ENCODE measurements around the gene ANKRD18A.
"Not testable (repeated sequence)": the region's sequence is repeated elsewhere in the genome, so short reads cannot be mapped to it uniquely, and the experiment has no call there.

Gene ANKRD18A

DNA sequence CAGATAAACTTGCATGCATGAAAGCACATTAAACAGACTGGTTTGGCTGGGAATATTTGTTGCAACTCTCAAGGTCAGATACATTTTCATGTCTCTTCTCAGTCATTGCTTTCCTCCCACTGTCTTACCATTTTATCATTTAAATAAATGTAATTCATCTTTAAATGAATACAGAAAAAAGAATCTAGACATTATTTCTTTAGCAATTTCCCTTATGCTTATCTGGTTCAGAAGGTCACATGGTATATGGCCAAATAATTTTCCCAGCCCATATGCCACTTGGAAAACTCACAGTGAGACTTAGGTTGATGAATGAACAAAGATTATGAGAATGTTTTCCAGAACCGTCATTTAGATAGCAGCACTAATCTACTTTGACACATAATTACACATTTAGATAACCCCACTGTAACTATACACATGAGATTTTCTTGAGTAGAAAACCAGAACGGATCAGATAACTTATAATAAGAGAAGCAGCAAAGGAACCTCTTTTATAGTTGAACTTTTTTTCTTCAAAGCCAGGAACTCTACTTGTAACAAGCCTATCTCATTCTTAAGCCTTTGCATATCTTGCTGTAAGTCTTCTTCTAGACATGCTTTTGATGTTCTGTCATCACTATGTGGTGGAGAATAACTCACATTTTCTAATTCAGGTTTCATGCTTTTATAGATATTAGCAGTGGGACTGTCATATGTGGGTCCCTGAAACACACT, 22.2 kb downstream of the ANKRD18A start:
- H3K36me3 Mint-ChIP-seq (ENCODE audit: low read depth); H3K27ac Mint-ChIP-seq; H3K4me1 Mint-ChIP-seq (ENCODE audit: low read depth); intact Hi-C loops (cut with micrococcal nuclease); H3K4me3 Mint-ChIP-seq; H3K27me3 Mint-ChIP-seq; H3K9me3 Mint-ChIP-seq: not testable (repeated sequence)

DNA sequence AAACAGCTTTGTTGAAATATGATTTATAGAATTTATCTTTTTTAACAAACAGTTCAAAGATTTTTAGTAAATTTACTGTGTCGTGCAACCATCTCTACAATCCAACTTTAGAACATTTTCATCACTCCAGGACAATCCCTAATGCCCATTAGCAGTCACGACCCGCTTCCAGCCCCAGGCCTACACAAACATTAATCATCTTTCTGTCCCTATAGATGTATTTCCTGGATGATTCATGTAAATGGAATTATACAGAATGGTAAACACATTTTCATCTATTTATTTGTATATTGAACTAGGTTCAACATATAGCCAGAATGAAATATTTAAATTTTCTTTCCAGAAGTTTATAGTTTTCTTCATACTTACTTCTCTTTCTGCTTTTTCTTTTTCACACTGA, 25.3 kb downstream of the ANKRD18A start:
- H3K4me1 Mint-ChIP-seq (ENCODE audit: low read depth); H3K36me3 Mint-ChIP-seq (ENCODE audit: low read depth); H3K9me3 Mint-ChIP-seq; H3K4me3 Mint-ChIP-seq; H3K27ac Mint-ChIP-seq; intact Hi-C loops (cut with micrococcal nuclease); H3K27me3 Mint-ChIP-seq: not testable (repeated sequence)

DNA sequence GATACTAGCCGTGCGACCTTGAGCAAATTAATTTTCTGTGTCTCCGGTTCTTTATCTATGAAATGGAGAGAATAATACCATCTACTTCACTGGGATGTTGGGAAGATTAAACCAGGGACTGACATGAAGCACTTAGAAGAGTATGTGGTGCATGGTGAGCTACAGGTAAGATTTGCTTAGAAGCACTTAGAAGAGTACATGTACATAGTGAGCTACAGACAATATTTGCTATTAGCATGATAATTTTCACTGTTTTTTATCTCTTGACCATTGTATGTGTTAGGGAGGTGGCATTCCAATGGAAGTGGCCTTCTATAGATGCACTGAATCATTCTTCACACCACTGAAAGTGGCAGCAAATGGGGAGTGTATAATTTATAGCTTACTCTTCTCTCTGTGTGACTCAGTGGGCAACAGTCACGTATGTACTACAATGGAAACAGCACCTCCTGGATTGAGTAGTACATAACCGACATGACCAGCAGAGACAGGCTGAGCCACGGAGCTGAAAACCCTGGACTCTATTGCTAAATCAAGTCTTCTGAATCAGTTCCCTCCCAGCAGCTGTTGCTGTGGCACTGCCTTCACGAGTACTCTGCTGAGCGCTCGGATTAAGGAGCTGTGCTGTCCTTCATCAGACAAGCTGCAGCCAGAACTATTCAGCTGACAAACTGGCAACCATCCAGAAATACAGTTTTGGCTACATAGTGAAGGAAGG, 28.9 kb downstream of the ANKRD18A start:
- H3K27me3 Mint-ChIP-seq; H3K9me3 Mint-ChIP-seq; H3K36me3 Mint-ChIP-seq (ENCODE audit: low read depth); H3K27ac Mint-ChIP-seq; H3K4me3 Mint-ChIP-seq; H3K4me1 Mint-ChIP-seq (ENCODE audit: low read depth); intact Hi-C loops (cut with micrococcal nuclease): not testable (repeated sequence)

DNA sequence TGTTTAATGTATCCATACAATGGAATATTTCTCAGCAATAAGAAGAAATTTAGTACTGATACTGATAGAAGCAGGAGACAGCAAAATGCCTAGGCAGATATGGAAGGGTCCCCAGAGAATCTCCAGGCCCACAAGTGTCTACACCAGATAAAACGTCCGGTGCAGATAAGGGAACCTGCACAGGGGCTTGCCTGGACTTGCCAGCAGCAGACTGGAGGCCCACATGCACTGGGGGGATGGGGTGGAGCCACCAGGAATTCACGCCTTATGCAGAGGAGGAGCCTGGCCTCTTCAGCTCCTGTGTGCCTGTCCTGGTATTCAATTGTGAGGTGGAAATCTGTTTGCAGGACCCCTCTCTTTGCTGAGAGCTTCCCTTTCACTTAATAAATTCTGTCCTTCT, 36.6 kb downstream of the ANKRD18A start:
- H3K4me3 Mint-ChIP-seq; H3K4me1 Mint-ChIP-seq (ENCODE audit: low read depth); H3K9me3 Mint-ChIP-seq; H3K27ac Mint-ChIP-seq; H3K36me3 Mint-ChIP-seq (ENCODE audit: low read depth); intact Hi-C loops (cut with micrococcal nuclease); H3K27me3 Mint-ChIP-seq: not testable (repeated sequence)

DNA sequence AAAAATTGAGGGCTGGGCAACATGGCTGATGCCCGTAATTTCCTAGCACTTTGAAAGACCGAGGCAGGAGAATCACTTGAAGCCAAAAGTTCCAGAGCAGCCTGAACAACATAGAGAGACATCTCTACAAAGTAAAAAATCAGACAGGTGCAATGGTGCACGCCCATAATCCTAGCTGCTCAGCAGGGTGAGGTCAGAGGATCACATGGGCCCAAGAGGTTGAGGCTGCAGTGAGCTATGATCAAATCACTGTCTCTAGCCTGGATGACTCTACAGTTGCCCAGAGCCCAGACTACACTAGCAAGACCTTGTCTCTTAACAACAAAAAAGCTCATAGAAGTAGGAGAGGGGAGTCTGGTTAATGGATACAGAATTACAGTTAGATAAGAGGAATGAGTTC, 40.3 kb downstream of the ANKRD18A start:
- H3K4me1 Mint-ChIP-seq (ENCODE audit: low read depth); intact Hi-C loops (cut with micrococcal nuclease); H3K36me3 Mint-ChIP-seq (ENCODE audit: low read depth); H3K4me3 Mint-ChIP-seq; H3K27ac Mint-ChIP-seq; H3K9me3 Mint-ChIP-seq; H3K27me3 Mint-ChIP-seq: not testable (repeated sequence)

DNA sequence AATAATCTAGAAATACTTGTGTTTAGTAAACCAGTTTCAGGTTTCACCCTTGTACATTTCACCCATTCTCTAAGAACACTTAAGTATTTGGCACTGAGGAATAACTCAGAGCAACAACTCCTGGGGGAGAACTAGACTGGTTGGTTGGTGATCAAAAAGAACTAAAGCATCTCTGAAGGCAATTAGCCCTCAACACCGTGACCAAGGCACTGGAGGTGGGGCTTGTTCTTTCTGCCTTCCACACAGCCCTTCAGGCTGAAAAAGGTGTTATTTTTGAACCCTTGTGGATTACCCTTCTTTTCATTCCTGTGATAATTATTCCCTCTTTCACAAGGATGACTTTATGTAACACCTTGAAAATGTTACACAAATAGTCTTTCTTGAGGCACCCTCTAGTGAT, 44.2 kb downstream of the ANKRD18A start:
- H3K4me3 Mint-ChIP-seq; H3K36me3 Mint-ChIP-seq (ENCODE audit: low read depth); intact Hi-C loops (cut with micrococcal nuclease); H3K4me1 Mint-ChIP-seq (ENCODE audit: low read depth); H3K9me3 Mint-ChIP-seq; H3K27ac Mint-ChIP-seq; H3K27me3 Mint-ChIP-seq: not testable (repeated sequence)

DNA sequence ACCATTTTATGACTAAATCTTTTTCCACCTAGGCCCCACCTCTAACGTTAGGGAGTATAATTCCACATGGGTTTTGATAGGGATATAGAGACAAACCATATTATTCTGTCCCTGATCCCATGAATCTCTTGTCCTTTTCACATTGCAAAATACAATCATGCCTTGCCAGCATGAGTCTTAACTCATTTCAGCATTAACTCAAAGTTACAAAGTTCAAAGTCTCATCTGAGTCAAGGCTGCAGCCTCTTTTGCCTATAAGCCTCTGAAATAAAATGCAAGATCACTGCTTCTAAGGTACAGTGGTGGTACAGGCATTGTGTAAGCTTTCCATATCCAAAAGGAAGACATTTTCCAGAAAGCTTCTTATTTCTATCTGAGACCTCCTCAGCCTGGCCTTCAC, 54.3 kb downstream of the ANKRD18A start:
- H3K4me3 Mint-ChIP-seq; H3K9me3 Mint-ChIP-seq; H3K36me3 Mint-ChIP-seq (ENCODE audit: low read depth); H3K27me3 Mint-ChIP-seq; H3K27ac Mint-ChIP-seq; H3K4me1 Mint-ChIP-seq (ENCODE audit: low read depth); intact Hi-C loops (cut with micrococcal nuclease): not testable (repeated sequence)

DNA sequence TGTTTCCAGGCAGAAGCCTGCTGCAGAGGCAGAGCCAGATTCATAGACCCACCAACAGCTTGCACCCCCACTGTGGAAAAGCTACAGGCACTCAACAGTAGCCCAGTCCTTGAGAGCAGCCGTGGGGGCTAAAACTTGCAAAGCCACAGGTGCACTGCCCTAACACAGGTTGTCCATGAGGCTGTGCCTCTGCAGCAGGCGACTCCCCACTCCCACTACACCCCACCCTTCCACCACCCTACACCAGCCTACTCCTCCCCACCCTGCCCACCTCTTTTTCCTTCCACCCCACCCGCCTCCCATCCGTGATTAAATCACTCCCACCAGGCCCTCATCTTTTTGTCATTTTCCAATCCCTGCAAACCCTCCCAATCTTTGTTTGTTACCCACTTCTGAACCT, 55.2 kb downstream of the ANKRD18A start:
- H3K9me3 Mint-ChIP-seq; H3K27ac Mint-ChIP-seq; H3K4me3 Mint-ChIP-seq; H3K4me1 Mint-ChIP-seq (ENCODE audit: low read depth); H3K27me3 Mint-ChIP-seq; H3K36me3 Mint-ChIP-seq (ENCODE audit: low read depth); intact Hi-C loops (cut with micrococcal nuclease): not testable (repeated sequence)

DNA sequence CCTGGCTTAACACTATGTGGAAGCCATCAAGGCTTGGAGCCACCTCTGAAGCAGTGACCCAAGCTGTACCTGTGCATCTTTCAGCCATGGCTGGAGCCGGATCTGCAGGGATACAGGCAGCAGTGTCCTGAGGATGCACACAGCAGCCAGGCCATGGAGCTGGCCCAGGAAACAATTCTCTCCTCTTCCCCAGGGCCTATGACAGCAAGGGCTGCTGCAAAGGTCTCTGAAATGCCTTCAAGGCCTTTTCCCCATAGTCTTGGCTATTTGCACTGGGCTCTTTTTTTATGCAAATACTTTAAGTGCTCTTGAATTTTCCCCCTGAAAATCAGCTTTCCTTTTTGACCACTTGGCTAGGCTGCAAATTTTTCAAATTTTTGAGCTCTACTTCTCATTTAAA, 56.5 kb downstream of the ANKRD18A start:
- H3K27me3 Mint-ChIP-seq; H3K36me3 Mint-ChIP-seq (ENCODE audit: low read depth); H3K4me1 Mint-ChIP-seq (ENCODE audit: low read depth); H3K4me3 Mint-ChIP-seq; H3K27ac Mint-ChIP-seq; intact Hi-C loops (cut with micrococcal nuclease); H3K9me3 Mint-ChIP-seq: not testable (repeated sequence)

DNA sequence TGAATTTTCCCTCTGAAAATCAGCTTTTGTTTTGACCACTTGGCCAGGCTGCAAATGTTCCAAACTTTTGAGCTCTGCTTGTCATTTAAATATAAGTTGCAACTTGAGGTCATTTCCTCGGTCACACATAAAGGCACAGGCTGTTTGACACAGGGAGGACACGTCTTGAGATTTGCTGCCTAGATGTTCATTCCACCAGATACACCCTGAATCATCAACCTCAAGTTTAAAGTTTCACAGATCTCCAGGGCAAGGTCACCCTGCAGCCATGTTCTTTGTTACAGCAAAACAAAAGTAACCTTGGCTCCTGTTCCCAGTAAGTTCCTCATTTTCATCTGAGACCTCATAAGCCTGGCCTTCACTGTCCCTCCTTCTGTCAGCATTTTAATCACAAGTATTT, 59.3 kb downstream of the ANKRD18A start:
- H3K9me3 Mint-ChIP-seq; H3K36me3 Mint-ChIP-seq (ENCODE audit: low read depth); H3K27me3 Mint-ChIP-seq; intact Hi-C loops (cut with micrococcal nuclease); H3K4me3 Mint-ChIP-seq; H3K27ac Mint-ChIP-seq; H3K4me1 Mint-ChIP-seq (ENCODE audit: low read depth): not testable (repeated sequence)

DNA sequence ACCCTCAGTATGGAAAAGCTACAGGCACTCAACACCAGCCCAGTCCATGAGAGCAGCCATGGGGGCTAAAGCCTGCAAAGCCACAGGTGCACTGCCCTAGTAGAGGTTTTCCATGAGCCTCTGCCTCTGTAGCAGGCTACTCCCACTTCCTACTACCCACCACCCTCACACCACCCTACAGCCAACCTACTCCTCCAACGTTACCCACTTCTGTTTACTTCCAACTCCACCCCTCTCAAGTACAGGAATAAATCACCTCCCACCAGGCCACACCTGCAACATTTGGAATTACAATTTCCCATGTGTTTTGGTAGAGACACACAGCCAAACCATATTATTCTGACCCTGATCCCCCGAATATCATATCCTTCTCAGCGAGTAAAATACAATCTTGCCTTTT, 61.2 kb downstream of the ANKRD18A start:
- H3K36me3 Mint-ChIP-seq (ENCODE audit: low read depth); intact Hi-C loops (cut with micrococcal nuclease); H3K27me3 Mint-ChIP-seq; H3K4me3 Mint-ChIP-seq; H3K4me1 Mint-ChIP-seq (ENCODE audit: low read depth); H3K27ac Mint-ChIP-seq; H3K9me3 Mint-ChIP-seq: not testable (repeated sequence)

DNA sequence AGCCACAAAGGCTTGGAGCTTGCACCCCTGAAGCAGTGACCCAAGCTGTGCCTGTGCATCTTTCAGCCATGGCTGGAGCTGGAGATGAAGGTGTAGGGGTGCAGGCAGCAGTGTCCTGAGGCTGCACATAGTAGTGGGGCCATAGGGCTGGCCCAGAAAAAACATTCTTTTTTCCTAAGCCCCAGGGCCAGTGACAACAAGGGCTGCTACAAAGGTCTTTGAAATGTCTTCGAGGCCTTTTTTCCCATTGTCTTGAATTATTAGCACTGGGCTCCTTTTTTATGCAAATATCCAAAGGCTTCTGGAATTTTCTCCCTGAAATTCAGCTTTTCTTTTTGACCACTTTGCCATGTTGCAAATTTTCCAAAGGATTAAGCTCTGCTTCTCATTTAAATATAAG, 62.6 kb downstream of the ANKRD18A start:
- H3K36me3 Mint-ChIP-seq (ENCODE audit: low read depth); H3K4me1 Mint-ChIP-seq (ENCODE audit: low read depth); H3K9me3 Mint-ChIP-seq; H3K27me3 Mint-ChIP-seq; H3K27ac Mint-ChIP-seq; H3K4me3 Mint-ChIP-seq; intact Hi-C loops (cut with micrococcal nuclease): not testable (repeated sequence)

DNA sequence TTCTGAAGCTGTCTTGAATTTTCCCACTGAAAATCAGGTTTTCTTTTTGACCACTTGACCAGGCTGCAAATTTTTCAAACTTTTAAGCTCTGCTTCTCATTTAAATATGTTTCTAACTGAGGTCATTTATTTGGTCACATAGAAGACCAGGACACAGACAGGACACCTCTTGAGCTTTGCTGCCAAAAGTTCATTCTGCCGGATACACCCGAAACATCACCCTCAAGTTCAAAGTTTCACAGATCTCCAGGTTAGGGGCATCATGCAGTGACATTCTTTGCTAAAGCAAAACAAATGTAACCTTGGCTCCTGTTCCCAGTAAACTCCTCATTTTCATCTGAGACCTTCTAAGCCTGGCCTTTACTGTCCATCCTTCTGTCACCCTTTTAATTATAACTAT, 65.4 kb downstream of the ANKRD18A start:
- intact Hi-C loops (cut with micrococcal nuclease); H3K27me3 Mint-ChIP-seq; H3K36me3 Mint-ChIP-seq (ENCODE audit: low read depth); H3K4me1 Mint-ChIP-seq (ENCODE audit: low read depth); H3K27ac Mint-ChIP-seq; H3K9me3 Mint-ChIP-seq; H3K4me3 Mint-ChIP-seq: not testable (repeated sequence)

DNA sequence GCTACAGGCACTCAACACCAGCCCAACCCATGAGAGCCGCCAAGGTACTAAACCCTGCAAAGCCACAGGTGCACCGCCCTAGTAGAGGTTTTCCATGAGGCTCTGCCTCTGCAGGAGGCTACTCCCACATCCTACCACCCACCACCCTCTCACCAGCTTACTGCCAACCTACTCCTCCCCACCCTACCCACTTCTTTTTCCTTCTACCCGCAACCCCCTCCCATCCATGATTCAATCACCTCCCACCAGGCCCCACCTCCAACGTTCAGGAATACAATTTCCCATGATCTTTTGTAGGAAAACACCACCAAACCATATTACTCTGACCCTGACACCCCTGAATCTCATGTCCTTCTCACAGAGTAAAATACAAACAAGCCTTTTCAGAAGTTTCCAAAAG, 67.4 kb downstream of the ANKRD18A start:
- H3K9me3 Mint-ChIP-seq; H3K27ac Mint-ChIP-seq; intact Hi-C loops (cut with micrococcal nuclease); H3K27me3 Mint-ChIP-seq; H3K36me3 Mint-ChIP-seq (ENCODE audit: low read depth); H3K4me1 Mint-ChIP-seq (ENCODE audit: low read depth); H3K4me3 Mint-ChIP-seq: not testable (repeated sequence)

DNA sequence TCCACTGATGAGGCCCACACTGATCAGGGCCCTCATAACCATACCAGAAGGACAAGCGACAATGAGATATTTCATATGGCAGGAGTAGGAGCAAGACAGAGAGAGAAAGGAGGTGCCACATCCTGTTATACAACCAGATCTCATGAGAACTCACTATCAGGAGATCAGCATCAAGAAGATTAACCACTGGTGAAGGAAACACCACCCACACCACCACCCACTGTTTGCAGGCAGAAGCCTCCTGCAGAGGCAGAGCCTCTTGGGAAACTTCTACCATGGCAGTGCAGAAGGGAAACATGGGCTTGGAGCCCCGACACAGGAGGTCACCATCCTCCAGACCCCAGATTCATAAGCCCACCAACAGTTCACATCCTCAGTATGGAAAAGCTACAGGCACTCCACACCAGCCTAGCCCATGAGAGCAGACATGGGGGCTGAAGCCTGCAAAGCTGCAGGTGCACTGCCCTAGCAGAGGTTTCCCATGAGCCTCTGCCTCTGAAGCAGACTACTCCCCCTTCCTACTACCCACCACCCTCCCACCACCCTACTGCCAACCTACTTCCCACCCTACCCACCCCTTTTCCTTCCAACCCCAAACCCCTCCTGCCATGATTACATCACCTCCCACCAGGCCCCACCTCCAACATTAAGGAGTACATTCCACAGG, 73.8 kb downstream of the ANKRD18A start:
- intact Hi-C loops (cut with micrococcal nuclease); H3K27ac Mint-ChIP-seq; H3K27me3 Mint-ChIP-seq; H3K36me3 Mint-ChIP-seq (ENCODE audit: low read depth); H3K4me3 Mint-ChIP-seq; H3K4me1 Mint-ChIP-seq (ENCODE audit: low read depth); H3K9me3 Mint-ChIP-seq: not testable (repeated sequence)

Measured in dendritic cell treated with granulocyte-macrophage colony-stimulating factor and Interleukin-4, amounts not matched to agents 40 ng/mL and 50 ng/mL, for 4 days (primary cell).